GM23248 (cell line): ENCODE results near the gene PLEKHA6. TPM values are rescaled to one million over a fixed set of nuclear protein-coding genes. Genes with fewer than 3 reads are reported as not detected.

Experiments used
- DNase-seq: peaks from one replicate; pipeline ENCODE4 v3.0.0-alpha.2; 2015
- H2AFZ ChIP-seq: fragments of 200-600 bp; sonication (generic); 2 replicates; pipeline ENCODE4 v1.6.1; 2016; ENCODE audit warnings: antibody characterized with exemption
- H3F3A ChIP-seq: fragments of 200-600 bp; sonication (generic); 2 replicates; pipeline ENCODE4 v1.6.1; 2016; ENCODE audit warnings: mild to moderate bottlenecking, antibody characterized with exemption, mixed run types; ENCODE audit not compliant: insufficient read depth
- H3K27ac ChIP-seq: fragments of 200-600 bp; sonication (generic); 2 replicates; pipeline ENCODE4 v1.5.1; 2016; ENCODE audit warnings: mild to moderate bottlenecking
- H3K27me3 ChIP-seq: fragments of 200-600 bp; sonication (generic); replicated peaks from 2 replicates; pipeline ENCODE4 v1.6.1; 2016; ENCODE audit warnings: mild to moderate bottlenecking; ENCODE audit not compliant: insufficient read depth
- H3K36me3 ChIP-seq: fragments of 200-600 bp; sonication (generic); 2 replicates; pipeline ENCODE4 v1.6.1; 2016; ENCODE audit warnings: low read depth, mild to moderate bottlenecking
- H3K4me1 ChIP-seq: fragments of 200-600 bp; sonication (generic); 2 replicates; pipeline ENCODE4 v1.6.1; 2016; ENCODE audit warnings: mild to moderate bottlenecking; ENCODE audit not compliant: insufficient read depth
- H3K4me2 ChIP-seq: fragments of 200-600 bp; sonication (generic); one replicate; pipeline ENCODE4 v1.6.1; 2016; ENCODE audit warnings: mild to moderate bottlenecking; ENCODE audit not compliant: unreplicated experiment
- H3K4me3 ChIP-seq: fragments of 200-600 bp; sonication (generic); 2 replicates; pipeline ENCODE4 v1.5.1; 2016; ENCODE audit warnings: mild to moderate bottlenecking
- H3K79me2 ChIP-seq: fragments of 200-600 bp; sonication (generic); 2 replicates; pipeline ENCODE4 v1.6.1; 2016; ENCODE audit warnings: mild to moderate bottlenecking; ENCODE audit not compliant: insufficient read depth
- H3K9ac ChIP-seq: fragments of 200-600 bp; sonication (generic); 2 replicates; pipeline ENCODE4 v1.6.1; 2016; ENCODE audit warnings: mild to moderate bottlenecking
- H3K9me2 ChIP-seq: fragments of 200-600 bp; sonication (generic); 2 replicates; pipeline ENCODE4 v1.6.1; 2016; ENCODE audit warnings: mixed run types, mild to moderate bottlenecking, moderate library complexity; ENCODE audit not compliant: insufficient read depth
- H3K9me3 ChIP-seq: fragments of 200-600 bp; sonication (generic); one replicate; pipeline ENCODE4 v1.6.1; 2017; ENCODE audit warnings: low read depth
- H4K20me1 ChIP-seq: fragments of 200-600 bp; sonication (generic); 2 replicates; pipeline ENCODE4 v1.6.0; 2016; ENCODE audit not compliant: insufficient read depth
- EZH2 ChIP-seq: fragments of 200-600 bp; sonication (generic); IDR thresholded peaks from 2 replicates; pipeline ENCODE4 v1.6.1; 2018; ENCODE audit warnings: antibody characterized with exemption, mild to moderate bottlenecking; ENCODE audit not compliant: insufficient read depth, poor library complexity, severe bottlenecking
- EZH2phosphoT487 ChIP-seq: fragments of 200-600 bp; sonication (generic); IDR thresholded peaks from 2 replicates; pipeline ENCODE4 v1.6.1; 2018; ENCODE audit warnings: antibody characterized with exemption, moderate library complexity, mild to moderate bottlenecking, low read depth; ENCODE audit not compliant: insufficient read depth
- WGBS, 2 experiments: methylation state at CpG; one replicate each; pipeline ENCODE4 v1.1.6; 2015 to 2017; ENCODE audit warnings: low lambda C conversion rate in 2 of 2, low coverage in 1 of 2; ENCODE audit errors: missing lambda C conversion rate in 2 of 2; 5-methylcytosine and 5-hydroxymethylcytosine counted together
- in situ Hi-C: fragments of 300-500 bp; cut with MboI; formaldehyde crosslinking; loops from 2 replicates; pipeline ENCODE4 v1.15.0; 2020
- polyA plus RNA-seq: library from polyadenylated mRNA; unstranded; fragments of >200 nt; fragmentation: Nextera tagmentation; extraction: Ambion mirVana; gene quantifications from 2 replicates; pipeline ENCODE4 v1.2.1, GENCODE V29; 2016
- total RNA-seq: library from RNA; depleted of rRNA; stranded (reverse); fragments of >200 nt; shearing (Covaris generic); gene quantifications from 2 replicates; pipeline ENCODE4 v1.2.3, GENCODE V29; 2014

PLEKHA6 gene
- total and polyA plus RNA-seq, 2 experiments from 2014 or later: 4.5 to 7.3 TPM

- H3K79me2 ChIP-seq: peaks cover 61% of the 10 kb centered on the region
- H3K36me3 ChIP-seq: peaks cover 73% of the 10 kb centered on the region
- H3K9me3 ChIP-seq: no peaks in the 10 kb centered on the region
These were observed 42.7 kb upstream of the PLEKHA6 start for GRCh38 chr1:204402391-204402790.

GRCh38 chr1:204401730-204402129 lies 42.0 kb upstream of the PLEKHA6 start:
- no peak for DNase-seq
- H3K9ac ChIP-seq: no peak overlapping the region
- WGBS, 2 experiments: 98% methylated on average over 3 of the region's 3 CpGs
- H3K27ac ChIP-seq: no peak overlapping the region
- H3K27me3 ChIP-seq: no peaks in the 10 kb centered on the region
- in situ Hi-C loops: no loop called here
- no peak overlapping the region for H2AFZ ChIP-seq
- TF ChIP-seq EZH2 (no peak), EZH2phosphoT487 (no peak)
- no peak overlapping the region for H3K4me3 ChIP-seq
- H3K4me1 ChIP-seq: peaks cover 15% of the 10 kb centered on the region
- H3F3A ChIP-seq: peaks cover 50% of the 10 kb centered on the region; the same call in 1 of the 2 replicates
- no peak overlapping the region for H3K4me2 ChIP-seq
- H3K79me2 ChIP-seq: peaks cover 54% of the 10 kb centered on the region
- H3K36me3 ChIP-seq: peaks cover 68% of the 10 kb centered on the region
- no peaks in the 10 kb centered on the region for H3K9me3 ChIP-seq
- H4K20me1 ChIP-seq: peaks cover 16% of the 10 kb centered on the region; the same call in 1 of the 2 replicates
- H3K9me2 ChIP-seq: no peaks in the 10 kb centered on the region

More at GRCh38 chr1:204402391-204402790, 42.7 kb upstream of the PLEKHA6 start:
- H4K20me1 ChIP-seq: peaks cover 21% of the 10 kb centered on the region; the same call in 1 of the 2 replicates
- H3K4me2 ChIP-seq: no peak overlapping the region
- no peak overlapping the region for H3K9ac ChIP-seq
- H3K4me3 ChIP-seq: no peak overlapping the region
- WGBS, 2 experiments: 92 to 99% methylated on average over 4 of the region's 4 CpGs
- H3K4me1 ChIP-seq: peaks cover 15% of the 10 kb centered on the region
- no peak overlapping the region for H2AFZ ChIP-seq
- in situ Hi-C loops: no loop called here
- TF ChIP-seq EZH2: no peak
- no peak for TF ChIP-seq EZH2phosphoT487
- no peaks in the 10 kb centered on the region for H3K27me3 ChIP-seq
- H3K9me2 ChIP-seq: no peaks in the 10 kb centered on the region
- peaks cover 54% of the 10 kb centered on the region for H3F3A ChIP-seq
- DNase-seq: no peak
- no peak overlapping the region for H3K27ac ChIP-seq

GRCh38 chr1:204400882-204401510 lies 41.3 kb upstream of the PLEKHA6 start:
- Histone ChIP-seq H3F3A (peaks cover 50% of the 10 kb centered on the region; the same call in 1 of the 2 replicates), H3K4me2 (no peak overlapping the region), H4K20me1 (peaks cover 11% of the 10 kb centered on the region; the same call in 1 of the 2 replicates), H3K79me2 (peaks cover 47% of the 10 kb centered on the region), H3K4me1 (peaks cover 12% of the 10 kb centered on the region), H3K9me3 (no peaks in the 10 kb centered on the region), H3K36me3 (peaks cover 68% of the 10 kb centered on the region), H3K4me3 (no peak overlapping the region), H3K27me3 (no peaks in the 10 kb centered on the region), H2AFZ (no peak overlapping the region), H3K27ac (no peak overlapping the region), H3K9me2 (no peaks in the 10 kb centered on the region), H3K9ac (no peak overlapping the region)
- 80 to 82% methylated on average over 6 of the region's 6 CpGs for WGBS, 2 experiments
- in situ Hi-C loops: no loop called here
- DNase-seq: no peak
- no peak for TF ChIP-seq EZH2
- no peak for TF ChIP-seq EZH2phosphoT487

GRCh38 chr1:204398197-204399125 lies 38.7 kb upstream of the PLEKHA6 start:
- Histone ChIP-seq H3K4me3 (no peak overlapping the region), H3K27ac (no peak overlapping the region), H3K4me2 (no peak overlapping the region), H3K27me3 (no peaks in the 10 kb centered on the region), H3K4me1 (no peaks in the 10 kb centered on the region), H3K36me3 (peaks cover 43% of the 10 kb centered on the region), H3F3A (peaks cover 29% of the 10 kb centered on the region), H3K79me2 (peaks cover 21% of the 10 kb centered on the region), H4K20me1 (no peaks in the 10 kb centered on the region), H3K9me3 (no peaks in the 10 kb centered on the region), H2AFZ (no peak overlapping the region), H3K9me2 (no peaks in the 10 kb centered on the region), H3K9ac (no peak overlapping the region)
- 79% methylated on average over 7 of the region's 7 CpGs for WGBS, 2 experiments
- DNase-seq: peak; percentile 82
- in situ Hi-C loops: no loop called here
- no peak for TF ChIP-seq EZH2
- TF ChIP-seq EZH2phosphoT487: no peak
